ENCODE data around the gene APOF.
"Not testable (repeated sequence)": the region's sequence is repeated elsewhere in the genome, so short reads cannot be mapped to it uniquely, and the experiment has no call there.

APOF gene

DNA sequence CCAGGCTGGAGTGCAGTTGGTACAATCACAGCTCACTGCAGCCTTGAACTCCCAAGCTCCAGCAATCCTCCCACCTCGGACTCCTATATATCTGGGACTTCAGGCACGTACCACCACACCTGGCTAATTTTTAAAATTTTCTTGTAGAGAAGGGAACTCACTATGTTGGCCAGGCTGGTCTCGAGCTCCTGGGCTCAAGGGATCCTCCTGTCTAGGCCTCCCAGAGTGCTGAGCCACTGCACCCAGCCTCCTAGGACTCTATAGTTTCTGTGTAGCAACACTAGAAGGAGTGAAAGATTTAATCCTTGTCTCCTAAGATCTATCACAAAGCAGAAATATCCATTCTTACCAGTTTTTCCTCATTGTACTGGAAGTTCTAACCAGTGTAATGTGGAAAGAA is 4.3 kb upstream of the APOF start:
- DNase-seq, result no peak

DNA sequence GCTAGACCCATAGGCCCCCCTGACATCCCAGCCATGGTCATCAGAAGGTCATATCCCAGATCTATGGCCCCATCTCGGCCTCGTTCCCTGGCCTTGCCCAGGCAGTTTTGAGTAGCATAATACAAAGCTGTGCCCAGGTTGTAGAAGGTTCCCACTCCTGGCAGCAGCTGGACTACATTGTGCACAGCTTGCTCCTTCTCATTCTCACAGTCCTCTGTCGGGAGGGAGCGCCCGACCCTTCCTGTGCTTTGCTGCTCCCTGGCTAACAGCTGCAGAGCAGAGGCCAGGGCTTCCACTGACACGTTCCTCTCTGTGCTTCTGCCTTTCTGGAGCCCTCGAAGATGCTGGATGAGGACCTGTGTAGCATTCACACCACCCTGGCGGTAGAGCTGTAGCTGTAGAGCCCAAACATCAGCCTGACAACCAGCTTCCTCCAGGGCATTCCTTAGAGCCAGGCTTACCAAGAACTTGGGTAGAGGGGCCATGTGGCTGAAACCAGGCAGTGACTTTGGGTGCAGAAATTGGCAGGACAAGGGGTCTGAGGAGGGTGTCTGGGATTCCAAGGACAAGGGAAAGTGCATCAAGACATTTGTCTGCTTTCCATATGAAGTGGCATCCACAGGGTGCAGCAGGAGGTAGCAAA is 1.0 kb downstream of the APOF start:
- DNase-seq, result no peak

DNA sequence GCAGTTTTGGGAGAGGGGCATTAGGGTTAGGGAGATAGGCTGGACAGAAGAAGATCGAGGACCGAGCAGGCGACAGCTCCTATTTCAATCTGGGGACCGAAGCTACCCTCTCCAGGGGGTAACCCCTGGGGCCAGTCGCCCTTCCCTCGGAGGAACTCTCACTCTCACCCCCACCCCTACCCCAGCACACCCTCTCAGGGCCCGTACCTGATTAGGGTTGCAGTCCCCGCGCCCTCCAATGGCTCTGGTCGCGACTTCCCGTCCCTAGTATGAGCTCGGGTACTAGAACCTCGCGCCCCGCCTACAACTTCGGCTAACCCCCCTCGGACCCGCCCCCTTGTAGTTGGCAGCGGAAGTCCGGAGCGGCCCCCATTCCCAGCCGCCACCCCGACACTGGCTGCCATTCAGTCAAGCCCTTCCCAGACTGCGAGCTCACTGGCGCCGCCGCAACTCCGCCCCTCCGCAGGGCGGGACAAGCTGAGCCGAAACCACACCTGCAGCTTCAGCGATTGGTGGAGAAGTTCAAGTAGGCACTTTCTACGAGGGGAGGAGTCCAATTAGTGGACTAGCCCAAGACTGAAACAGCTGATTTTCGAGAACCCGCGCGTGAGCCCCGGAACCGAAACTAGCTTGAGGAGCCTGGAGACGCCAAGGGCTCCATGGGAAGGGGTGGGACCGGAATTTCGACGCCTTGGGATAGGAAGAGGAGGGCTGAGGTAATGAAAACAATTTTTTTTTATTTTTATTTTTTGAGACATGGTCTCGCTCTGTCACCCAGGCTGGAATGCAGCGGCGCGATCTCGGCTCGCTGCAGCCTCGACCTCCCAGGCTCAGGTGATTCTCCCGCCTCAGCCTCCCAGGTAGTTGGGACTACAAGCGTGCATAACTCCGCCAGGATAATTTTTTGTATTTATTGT is 2.5 kb downstream of the APOF start, which contains the start of gene STAT2:
Gene STAT2, minus strand, starts transcription at position 257 of the 917 bp plus-strand sequence. CDS start 3,536 bp downstream, outside the sequence.
- peak; percentile 100 for DNase-seq

DNA sequence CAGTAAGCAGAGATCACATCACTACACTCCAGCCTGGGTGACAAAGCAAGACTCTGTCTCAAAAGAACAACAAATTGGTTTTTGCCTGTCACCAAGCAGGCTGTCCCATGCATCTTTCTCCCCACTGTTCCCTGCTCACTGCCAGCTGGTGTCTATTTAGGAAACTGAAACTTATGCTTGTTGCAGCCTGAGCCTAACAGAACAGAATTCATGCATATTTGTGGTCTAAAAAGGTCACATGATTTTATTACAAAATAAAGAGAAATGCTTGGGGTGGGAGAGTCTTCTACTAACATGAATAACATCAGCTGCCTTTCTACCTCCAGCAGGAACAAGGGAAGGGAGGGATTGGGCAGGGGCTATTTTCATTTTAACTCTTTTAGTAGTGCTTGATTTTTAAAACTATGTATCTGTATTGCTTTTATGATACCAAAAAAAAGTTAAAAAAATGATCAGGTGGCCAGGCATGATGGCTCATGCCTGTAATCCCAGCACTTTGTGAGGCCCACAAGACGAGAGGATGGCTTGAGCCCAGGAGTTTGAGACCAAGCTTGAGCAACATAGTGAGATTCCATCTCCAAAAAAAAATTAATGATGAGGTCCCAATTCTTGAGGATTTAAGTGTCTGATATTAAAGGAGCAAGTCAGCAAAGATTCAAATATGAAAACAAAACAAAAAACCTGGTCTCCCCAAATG is 3.7 kb downstream of the APOF start:
- DNase-seq, result peak in 1 of 2 experiments; percentile 31

DNA sequence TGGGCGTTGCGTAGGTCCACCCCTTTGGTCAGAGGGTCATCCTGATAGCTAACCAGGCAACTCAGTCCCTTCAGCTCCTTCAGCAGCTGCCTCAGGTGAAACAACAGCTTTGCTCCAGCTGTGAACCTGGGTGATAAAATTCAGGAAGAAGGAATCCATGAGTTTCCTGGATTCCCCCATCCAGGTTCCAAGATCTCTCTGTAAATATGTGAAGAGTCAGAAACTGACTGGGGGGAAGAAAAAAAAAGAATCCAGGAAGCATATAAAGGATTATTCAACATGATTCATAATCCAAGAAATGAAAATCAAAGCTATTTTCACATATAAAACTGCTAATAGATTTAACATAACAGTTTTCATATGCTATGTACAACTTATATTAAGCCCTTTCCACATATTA is 11.3 kb downstream of the APOF start:
- no peak for DNase-seq

DNA sequence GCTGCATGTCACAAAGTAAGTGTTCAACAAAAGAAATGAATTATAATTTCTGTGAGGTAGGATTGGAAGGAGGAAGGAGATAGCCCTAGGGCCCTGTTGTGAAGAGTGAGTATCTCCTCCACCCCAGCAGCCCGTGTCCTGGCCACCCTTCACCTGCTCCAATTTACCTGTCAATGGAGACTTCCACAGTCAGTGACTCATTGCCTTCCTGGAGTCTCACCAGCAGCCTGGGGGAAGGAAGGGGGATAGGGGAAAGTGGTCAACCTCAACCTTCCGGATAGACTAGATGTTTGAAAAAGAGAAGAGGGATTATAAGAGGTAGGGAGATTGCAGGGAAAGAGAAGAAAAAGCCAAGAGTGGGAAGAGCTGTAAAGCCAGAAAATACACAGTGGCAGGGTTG is 12.0 kb downstream of the APOF start:
- no peak for DNase-seq

DNA sequence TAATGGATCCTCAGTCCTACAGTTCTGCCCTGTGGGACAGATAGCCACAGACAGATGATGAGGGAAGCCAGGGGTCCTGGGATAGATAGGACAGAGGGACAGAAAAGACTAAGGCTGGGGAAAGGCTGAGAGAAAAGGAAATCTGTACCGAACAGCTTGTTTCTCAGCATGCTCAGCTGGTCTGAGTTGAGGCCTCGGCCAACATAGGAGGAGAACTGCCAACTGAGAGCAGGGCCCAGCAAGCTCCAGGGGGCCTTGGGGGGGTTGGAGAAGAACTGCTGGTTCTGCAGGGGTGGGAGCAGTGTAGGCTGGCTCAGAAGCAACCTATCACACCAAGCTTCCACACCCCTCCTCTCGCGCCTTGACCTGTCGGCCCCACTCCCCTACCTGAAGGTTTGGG is 13.9 kb downstream of the APOF start:
- DNase-seq, result no peak

DNA sequence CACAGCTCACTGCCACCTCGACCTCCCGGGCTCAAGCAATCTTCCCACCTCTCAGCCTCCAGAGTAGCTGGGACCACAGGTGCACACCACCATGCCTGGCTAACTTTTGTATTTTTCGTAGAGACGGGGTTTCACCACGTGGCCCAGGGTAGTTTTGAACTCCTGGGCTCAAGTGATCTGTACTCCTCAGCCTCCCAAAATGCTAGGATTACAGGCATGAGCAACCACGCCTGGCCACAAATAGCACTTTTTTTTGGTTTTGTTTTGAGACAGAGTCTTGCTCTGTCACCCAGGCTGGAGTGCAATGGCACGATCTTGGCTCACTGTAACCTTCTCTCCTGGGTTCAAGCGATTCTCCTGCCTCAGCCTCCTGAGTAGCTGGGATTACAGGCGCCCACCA is 15.4 kb downstream of the APOF start:
- DNase-seq, result not testable (repeated sequence)

DNA sequence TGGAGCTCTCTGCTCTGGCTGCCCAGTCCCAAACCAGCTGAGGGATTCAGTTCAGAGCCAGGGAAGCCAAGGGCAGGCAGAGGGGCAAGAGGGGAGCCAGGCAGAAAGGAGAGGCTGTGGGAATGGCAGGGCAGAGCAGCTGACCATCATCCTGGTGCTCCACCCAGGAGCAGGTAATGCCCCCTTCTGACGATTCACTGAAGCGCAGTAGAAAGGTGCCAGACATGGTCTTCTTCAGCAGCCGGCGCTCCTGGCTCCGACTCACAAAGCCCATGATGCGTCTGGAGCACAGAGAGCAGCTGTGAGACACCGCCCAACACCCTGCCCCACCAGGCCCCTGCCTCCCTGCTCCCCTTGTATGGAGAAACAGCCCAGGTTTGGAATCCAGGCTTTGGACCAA is 16.0 kb downstream of the APOF start:
- no peak for DNase-seq

DNA sequence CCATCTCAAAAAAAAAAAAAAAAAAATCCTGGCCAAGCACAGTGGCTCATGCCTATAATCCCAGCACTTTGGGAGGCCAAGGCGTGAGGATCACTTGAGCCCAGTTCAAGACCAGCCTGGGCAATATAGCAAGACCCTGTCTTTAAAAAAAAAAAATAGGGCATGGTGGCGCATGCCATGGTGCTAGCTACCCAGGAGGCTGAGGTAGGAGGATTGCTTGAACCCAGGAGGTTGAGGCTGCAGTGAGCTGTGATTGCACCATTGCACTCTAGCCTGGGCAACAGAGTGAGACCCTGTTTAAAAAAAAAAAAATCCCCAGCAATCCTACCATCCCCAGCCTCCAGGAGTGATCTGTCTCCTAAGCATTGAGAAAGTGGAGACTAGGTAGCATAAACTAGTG is 20.4 kb downstream of the APOF start:
- DNase-seq, result not testable (repeated sequence)

DNA sequence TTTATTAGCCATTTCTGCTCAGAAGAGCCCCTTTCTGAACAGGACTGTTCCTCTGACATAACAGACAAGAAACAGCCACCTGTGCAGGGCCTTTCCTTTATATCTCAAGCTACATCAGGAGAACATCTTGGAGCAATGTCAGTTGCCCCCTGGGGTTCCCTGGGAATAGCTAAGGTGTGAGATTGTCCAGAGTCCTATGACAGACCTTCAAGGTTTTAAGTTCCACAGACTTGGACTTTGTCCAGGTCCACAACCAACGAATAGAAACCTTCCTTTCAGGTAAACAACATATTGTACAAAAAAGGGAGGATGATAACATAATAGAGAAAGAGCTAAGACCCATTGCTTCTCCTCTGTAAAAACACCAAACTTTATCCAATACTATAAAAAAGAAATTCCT is 21.0 kb downstream of the APOF start:
- DNase-seq, result no peak

DNA sequence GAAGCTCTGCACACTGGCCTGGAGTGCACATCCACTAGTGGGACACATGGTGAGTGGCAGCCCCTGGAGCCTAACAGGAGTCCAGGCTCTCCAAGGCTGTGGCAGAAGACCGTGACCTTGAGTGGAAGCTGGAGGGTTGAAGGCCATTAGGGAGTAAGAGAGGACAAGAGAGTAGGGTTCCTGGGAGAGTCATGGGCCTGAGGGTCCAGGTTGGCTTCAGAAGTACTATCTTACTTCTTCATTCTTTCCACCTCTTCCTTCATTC is 23.6 kb downstream of the APOF start:
- DNase-seq, result no peak

DNA sequence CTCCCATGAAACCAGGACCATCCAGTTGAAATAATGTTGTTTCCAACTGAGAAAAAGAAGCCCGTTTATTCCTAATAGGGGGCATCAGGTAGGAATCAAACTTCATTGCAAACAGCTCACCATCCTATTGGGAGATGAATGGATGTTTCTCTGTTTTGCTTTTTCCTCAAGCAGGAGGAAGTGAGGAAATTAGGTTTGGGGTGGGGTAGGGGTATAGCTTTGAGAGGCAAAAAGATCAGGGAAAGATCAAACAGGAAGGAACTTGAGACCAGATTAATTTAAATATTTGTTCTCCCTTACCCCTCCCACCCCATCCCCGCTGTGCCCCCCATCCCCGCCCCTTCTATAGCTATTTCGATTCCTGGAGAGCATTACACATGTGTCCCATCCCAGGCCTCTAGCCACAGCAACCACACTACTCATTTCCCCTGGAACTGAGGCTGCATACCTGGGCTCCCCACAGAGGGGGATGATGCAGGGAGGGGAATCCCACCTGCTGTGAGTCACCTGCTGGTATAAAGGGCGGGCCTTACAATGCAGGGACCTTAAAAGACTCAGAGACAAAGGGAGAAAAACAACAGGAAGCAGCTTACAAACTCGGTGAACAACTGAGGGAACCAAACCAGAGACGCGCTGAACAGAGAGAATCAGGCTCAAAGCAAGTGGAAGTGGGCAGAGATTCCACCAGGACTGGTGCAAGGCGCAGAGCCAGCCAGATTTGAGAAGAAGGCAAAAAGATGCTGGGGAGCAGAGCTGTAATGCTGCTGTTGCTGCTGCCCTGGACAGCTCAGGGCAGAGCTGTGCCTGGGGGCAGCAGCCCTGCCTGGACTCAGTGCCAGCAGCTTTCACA is 24.1 kb downstream of the APOF start, which contains the start of gene IL23A:
Gene IL23A, plus strand, starts transcription at position 577 of the 850 bp plus-strand sequence. Its CDS starts 161 bp downstream, at position 738.
- no peak for DNase-seq

DNA sequence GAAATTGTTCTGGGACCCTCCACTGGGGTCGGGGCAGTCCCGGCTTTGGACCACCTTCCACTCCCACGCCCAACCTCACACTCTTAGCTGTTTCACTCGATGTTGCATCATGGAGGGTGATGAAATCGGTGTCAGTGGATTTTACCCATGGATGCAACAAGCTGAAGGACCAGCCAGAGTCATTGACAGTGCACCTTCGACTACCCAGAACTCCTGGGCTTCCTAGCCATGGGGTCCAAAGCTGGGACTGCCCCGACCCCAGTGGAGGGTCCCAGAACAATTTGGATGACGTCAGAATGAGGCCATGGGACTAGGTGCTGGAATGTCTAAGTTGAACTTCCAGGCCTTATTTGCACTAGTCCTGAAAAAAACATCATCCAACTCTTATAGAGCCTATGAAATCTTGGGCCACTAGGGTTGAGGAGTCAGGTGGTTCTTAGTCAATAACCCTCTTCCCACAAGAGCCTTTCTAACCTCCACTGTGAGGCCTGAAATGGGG is 24.9 kb downstream of the APOF start:
- DNase-seq, result no peak

DNA sequence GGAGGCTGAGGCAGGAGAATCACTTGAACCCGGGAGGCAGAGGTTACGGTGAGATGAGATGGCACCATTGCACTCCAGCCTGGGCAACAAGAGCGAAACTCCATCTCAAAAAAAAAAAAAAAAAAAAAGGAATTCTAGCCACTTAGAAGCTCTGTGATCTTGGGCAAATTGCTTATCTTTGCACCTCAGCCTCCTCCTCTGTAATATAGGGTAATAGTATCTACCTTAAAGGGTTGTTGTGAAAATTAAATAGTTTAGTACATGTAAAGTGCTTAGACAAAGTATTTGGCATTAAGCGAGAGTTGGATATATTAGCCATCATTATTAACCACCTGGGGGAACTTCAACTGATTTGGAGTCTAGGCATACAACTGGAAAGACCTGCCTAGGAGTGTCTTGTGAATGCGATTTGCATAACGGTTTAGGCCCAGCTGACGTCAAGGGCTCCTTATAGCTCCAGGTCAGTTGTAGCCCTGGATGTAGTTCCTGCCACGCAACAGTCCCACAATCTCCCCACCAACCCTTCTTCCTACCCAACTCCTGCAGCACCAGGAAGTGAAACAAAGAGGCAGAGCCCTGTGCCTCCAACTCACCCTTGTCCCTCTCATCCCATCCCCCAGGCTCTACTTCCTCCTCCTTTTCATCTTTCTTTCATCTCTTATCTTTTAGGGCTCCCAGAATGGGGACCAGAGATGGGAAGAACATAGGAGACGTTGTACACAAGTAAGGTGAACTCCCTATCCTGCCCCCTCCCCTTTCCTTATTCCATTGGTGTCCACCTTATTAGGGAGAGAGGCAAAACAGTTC is 26.1 kb downstream of the APOF start:
- no peak for DNase-seq

DNA sequence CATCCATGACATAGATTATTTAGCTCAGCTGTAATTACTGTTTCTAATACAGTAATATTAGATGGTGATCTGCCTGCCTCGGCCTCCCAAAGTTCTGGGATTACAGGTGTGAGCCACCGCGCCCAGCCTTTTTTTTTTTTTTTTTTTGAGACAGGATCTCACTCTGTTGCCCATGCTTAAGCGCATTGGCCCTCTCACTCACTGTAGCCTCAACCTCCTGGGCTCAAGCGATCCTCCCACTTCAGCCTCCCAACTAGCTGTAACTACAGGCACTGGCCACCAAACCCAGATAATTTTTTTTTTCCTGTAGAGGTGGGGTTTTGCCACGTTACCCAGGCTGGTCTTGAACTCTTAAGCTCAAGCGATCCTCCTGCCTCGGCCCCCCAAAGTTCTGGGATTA is 27.1 kb downstream of the APOF start:
- not testable (repeated sequence) for DNase-seq

DNA sequence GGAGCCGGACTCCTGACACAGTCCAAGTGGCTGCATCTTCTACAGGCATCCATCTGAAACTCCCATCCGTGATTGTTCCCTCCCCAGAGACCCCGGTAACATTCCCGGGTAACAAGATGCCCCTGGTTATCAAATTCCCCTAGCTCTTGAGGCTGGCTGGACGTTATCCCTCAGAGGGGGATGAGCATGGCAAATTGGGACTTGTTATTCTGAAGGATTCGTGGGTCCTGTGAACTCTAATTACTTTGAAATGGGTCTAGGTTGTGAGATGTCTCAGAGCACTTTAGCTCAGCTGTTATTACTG is 28.2 kb downstream of the APOF start:
- no peak for DNase-seq

DNA sequence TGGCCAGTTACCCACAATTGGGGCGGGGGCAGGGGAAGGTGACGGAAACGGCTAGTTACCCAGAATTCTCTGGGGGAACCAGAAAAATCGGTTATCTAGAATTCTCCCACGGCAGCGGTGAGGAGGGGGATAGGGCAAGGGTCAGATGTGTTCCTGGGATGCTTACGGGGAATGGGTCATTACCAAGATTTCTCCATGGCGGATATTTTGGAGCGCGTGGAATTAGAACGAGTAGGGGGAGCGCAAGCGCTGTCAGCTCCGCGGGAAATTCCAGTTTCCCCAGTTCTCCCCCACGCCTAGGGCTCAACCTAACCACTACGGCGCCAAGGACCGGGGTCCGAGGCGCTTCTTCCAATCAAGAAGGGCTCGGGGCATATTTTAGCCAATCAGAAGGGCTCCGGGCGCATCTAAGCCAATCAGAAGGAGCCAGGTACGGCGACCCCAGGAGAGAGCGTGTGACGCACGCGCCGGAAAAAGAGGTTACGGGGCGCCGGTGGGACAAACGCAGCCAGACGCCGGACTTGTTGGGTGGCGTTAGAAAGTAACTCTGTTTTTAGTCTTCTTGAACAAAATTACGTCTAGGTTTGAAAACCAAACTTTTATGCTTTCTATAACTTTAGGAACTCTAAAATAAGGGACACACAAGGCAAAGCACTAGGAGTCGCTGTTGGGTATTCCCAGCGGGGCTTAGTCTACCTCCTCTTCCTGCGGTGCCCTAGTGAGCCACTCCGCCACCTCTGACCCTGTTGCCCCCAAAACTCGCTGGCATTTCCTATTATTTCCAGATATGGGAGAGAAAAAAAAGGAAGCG is 28.8 kb downstream of the APOF start, which contains the start of gene PAN2:
Gene PAN2, minus strand, starts transcription at position 322 of the 811 bp plus-strand sequence. CDS start 906 bp downstream, outside the sequence.
- DNase-seq, result peak; percentile 96 to 97

DNA sequence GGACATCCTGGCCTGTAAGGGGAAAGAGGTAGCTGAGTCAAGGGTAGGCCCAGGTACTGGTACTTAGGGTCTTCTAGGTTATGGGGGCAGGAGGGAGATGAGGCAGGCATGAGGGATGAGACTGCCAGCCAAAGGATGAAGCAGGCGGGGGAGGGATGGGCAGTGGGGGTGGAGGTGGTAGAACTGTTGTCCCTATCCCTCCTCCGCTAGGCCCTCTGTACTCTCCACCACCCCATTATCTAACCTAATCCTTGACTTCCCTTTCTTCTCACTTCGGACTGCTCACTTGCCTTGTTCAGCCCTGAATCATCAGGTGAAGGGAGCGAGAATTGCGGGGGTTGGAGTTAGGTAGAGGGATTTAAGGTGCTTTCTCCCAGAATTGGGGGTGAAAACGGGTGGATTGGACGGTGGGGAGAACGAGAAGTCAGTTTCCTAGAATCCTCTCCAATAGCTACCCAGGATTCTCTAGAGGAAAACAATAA is 29.4 kb downstream of the APOF start:
- no peak for DNase-seq

DNA sequence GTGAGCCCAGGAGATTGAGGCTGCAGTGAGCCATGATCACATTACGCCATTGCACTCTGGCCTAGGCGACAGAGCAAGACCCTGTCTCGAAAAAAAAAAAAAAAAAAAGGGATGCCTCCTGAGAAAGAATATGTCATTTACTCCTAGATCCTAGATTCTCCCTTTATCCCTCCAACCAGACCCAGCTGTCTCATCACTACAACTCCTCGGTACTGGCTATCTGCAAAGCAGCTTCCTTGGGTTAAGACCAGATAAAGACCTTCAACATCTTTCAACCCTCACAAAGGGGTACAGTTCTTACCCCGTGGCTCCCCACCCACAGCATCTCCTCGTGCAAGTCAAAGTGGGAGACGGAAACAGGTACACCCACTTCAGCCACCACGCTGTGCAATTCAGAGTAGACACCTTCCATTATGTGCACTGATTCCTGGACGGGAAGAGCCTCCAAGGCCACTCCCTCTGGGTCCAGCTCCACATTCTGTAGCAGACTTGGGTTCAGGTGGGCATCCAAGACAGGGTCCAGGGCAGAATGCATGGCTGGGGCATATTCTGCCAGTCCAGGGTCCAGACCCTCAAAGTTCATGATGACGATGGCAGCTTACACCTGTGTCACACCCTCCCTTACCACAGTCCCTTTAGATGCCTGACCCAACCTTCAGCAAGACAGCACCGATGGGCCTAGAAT is 30.0 kb downstream of the APOF start:
- no peak for DNase-seq

All from SW 1271 (cell line).